SK-N-MC (cell line): Measurements from ENCODE around the gene KLC4.
"Not testable (repeated sequence)": the region's sequence is repeated elsewhere in the genome, so short reads cannot be mapped to it uniquely, and the experiment has no call there.

ENCODE experiments used
- DNase-seq: peaks from one replicate; pipeline ENCODE4 v3.0.0-alpha.2; 2011; ENCODE audit warnings: low read depth, low spot score
- H3K27ac ChIP-seq: fragments of 200-600 bp; sonication (generic); 2 replicates; pipeline ENCODE4 v1.5.1; 2016; ENCODE audit warnings: mixed run types
- H3K36me3 ChIP-seq: fragments of 200-600 bp; sonication (generic); 2 replicates; pipeline ENCODE4 v1.6.1; 2017; ENCODE audit warnings: antibody characterized with exemption, low read length, mixed read lengths; ENCODE audit not compliant: insufficient read depth
- H3K4me3 ChIP-seq: fragments of 200-600 bp; sonication (generic); 2 replicates; pipeline ENCODE4 v1.5.1; 2016
- H3K9ac ChIP-seq: fragments of 200-600 bp; sonication (generic); 2 replicates; pipeline ENCODE4 v1.8.0; 2017; ENCODE audit warnings: mixed run types, mixed read lengths; ENCODE audit not compliant: insufficient read length
- H3K9me3 ChIP-seq: fragments of 200-600 bp; sonication (generic); 2 replicates; pipeline ENCODE4 v1.6.1; 2017; ENCODE audit warnings: low read depth, mild to moderate bottlenecking, antibody characterized with exemption, low read length, moderate library complexity, mixed read lengths
- EZH2 ChIP-seq: fragments of 200-600 bp; sonication (generic); IDR thresholded peaks from one replicate; pipeline ENCODE4 v1.6.1; 2017; ENCODE audit warnings: antibody characterized with exemption
- FOXP2 ChIP-seq: optimal IDR thresholded peaks from 2 replicates; pipeline ENCODE3; 2011; ENCODE audit warnings: mild to moderate bottlenecking, moderate library complexity; ENCODE audit not compliant: insufficient read depth; ENCODE audit errors: extremely low read length, control extremely low read depth
- POLR2AphosphoS5 ChIP-seq: IDR thresholded peaks from 2 replicates; pipeline ENCODE4 v1.6.1; 2012; ENCODE audit warnings: mild to moderate bottlenecking, low read depth, low read length, borderline replicate concordance

Gene KLC4

GRCh38 chr6:43101497-43101896 lies 42.1 kb downstream of the KLC4 start:
- no peaks in the 10 kb centered on the region for H3K9me3 ChIP-seq
- no peak for DNase-seq
- H3K4me3 ChIP-seq = no peak overlapping the region
- no peak overlapping the region for H3K9ac ChIP-seq
- TF ChIP-seq POLR2AphosphoS5 (no peak), FOXP2 (no peak), EZH2 (no peak)
- no peaks in the 10 kb centered on the region for H3K36me3 ChIP-seq
- no peak overlapping the region for H3K27ac ChIP-seq

GRCh38 chr6:43103253-43103876 lies 43.9 kb downstream of the KLC4 start:
- no peak for DNase-seq
- TF ChIP-seq EZH2 (no peak), FOXP2 (no peak), POLR2AphosphoS5 (no peak)
- no peak overlapping the region for H3K27ac ChIP-seq
- no peak overlapping the region for H3K9ac ChIP-seq
- H3K4me3 ChIP-seq = no peak overlapping the region
- no peaks in the 10 kb centered on the region for H3K36me3 ChIP-seq
- no peaks in the 10 kb centered on the region for H3K9me3 ChIP-seq

- DNase-seq = no peak
- Histone ChIP-seq H3K4me3 (no peak overlapping the region), H3K27ac (no peak overlapping the region), H3K9ac (no peak overlapping the region), H3K9me3 (no peaks in the 10 kb centered on the region), H3K36me3 (no peaks in the 10 kb centered on the region)
- TF ChIP-seq EZH2 (no peak), POLR2AphosphoS5 (no peak), FOXP2 (no peak)
Observed at GRCh38 chr6:43105538-43106222, 46.2 kb downstream of the KLC4 start.

GRCh38 chr6:43107344-43108062 lies 48.1 kb downstream of the KLC4 start:
- no peaks in the 10 kb centered on the region for H3K36me3 ChIP-seq
- no peak for DNase-seq
- TF ChIP-seq EZH2 = no peak
- no peak for TF ChIP-seq POLR2AphosphoS5
- no peak for TF ChIP-seq FOXP2
- H3K9me3 ChIP-seq = no peaks in the 10 kb centered on the region
- H3K9ac ChIP-seq = no peak overlapping the region
- H3K27ac ChIP-seq = no peak overlapping the region
- no peak overlapping the region for H3K4me3 ChIP-seq

GRCh38 chr6:43113431-43114260 lies 54.2 kb downstream of the KLC4 start:
- Histone ChIP-seq H3K27ac (peak overlapping the region; percentile 100), H3K4me3 (peak overlapping the region; percentile 63), H3K36me3 (no peaks in the 10 kb centered on the region), H3K9me3 (no peaks in the 10 kb centered on the region), H3K9ac (peak overlapping the region; percentile 94)
- TF ChIP-seq EZH2 (no peak), POLR2AphosphoS5 (no peak; the same call in 1 of the 2 replicates), FOXP2 (no peak)
- peak; percentile 26 for DNase-seq

- no peaks in the 10 kb centered on the region for H3K9me3 ChIP-seq
- no peak overlapping the region for H3K9ac ChIP-seq
- TF ChIP-seq EZH2 = no peak
- no peak for TF ChIP-seq FOXP2
- TF ChIP-seq POLR2AphosphoS5 = no peak
- no peaks in the 10 kb centered on the region for H3K36me3 ChIP-seq
- H3K27ac ChIP-seq = peak overlapping the region; percentile 100; the same call in 1 of the 2 replicates
- no peak for DNase-seq
- no peak overlapping the region for H3K4me3 ChIP-seq
Observed at GRCh38 chr6:43115365-43115764, 55.9 kb downstream of the KLC4 start.

GRCh38 chr6:43117466-43117865 lies 58.0 kb downstream of the KLC4 start:
- 0 out of 2 replicates have a peak overlapping the region, but pooled peaks have one; percentile 60 for H3K27ac ChIP-seq
- H3K4me3 ChIP-seq, H3K9ac ChIP-seq, H3K9me3 ChIP-seq, H3K36me3 ChIP-seq, DNase-seq: not testable (repeated sequence)

- Histone ChIP-seq H3K9ac (no peak overlapping the region), H3K4me3 (no peak overlapping the region), H3K9me3 (no peaks in the 10 kb centered on the region), H3K27ac (no peak overlapping the region), H3K36me3 (no peaks in the 10 kb centered on the region)
- TF ChIP-seq FOXP2 (no peak), POLR2AphosphoS5 (no peak), EZH2 (no peak)
- no peak for DNase-seq
Observed at GRCh38 chr6:43119482-43119881, 60.1 kb downstream of the KLC4 start.
